ENCODE measurements around the gene SMIM11.
"Not testable (repeated sequence)": the region's sequence is repeated elsewhere in the genome, so short reads cannot be mapped to it uniquely, and the experiment has no call there.

Gene SMIM11, protein sequence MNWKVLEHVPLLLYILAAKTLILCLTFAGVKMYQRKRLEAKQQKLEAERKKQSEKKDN

DNA sequence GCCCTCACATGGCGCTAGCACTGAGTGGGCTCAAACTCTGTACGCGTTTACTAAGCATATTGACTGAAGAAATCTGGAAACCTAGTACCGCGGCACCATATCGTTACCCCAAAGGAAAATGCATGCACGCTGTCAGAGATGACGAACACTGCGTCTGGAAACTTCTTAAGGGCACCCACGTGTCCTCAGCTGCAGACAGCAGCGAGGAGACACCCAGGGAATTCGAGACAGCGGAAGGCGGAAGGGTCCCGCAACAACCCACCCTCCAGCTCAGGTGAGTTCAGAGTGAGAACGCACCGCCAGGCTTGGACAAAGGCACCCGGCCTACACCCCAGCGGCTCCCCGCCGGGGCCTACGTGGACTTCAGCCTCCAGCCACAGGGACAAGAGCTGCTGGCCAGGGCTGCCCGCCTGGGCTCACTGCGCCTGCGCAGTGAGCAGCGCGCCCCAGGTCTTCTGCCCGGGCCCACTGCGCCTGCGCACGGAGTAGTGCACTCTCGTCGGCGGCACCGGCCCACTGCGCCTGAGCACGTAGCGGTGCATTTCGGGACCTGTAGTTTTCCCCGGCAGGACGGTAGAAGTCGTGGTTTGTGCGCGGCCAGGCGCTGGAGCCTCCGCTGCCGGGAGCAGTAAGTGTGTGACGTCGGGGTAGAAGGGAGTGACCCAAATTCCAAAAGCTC is at the start of gene SMIM11:
TSS of gene SMIM11 (plus strand) at position 568 of the 679 bp plus-strand sequence. CDS start 3,998 bp downstream, outside the sequence.
- not testable (repeated sequence) for DNase-seq

- no peak for DNase-seq
These were observed 45.3 kb upstream of the SMIM11 start for GRCh38 chr21:34330055-34330454.

- DNase-seq, result no peak
These were observed 43.6 kb upstream of the SMIM11 start for GRCh38 chr21:34331726-34332125.

DNA sequence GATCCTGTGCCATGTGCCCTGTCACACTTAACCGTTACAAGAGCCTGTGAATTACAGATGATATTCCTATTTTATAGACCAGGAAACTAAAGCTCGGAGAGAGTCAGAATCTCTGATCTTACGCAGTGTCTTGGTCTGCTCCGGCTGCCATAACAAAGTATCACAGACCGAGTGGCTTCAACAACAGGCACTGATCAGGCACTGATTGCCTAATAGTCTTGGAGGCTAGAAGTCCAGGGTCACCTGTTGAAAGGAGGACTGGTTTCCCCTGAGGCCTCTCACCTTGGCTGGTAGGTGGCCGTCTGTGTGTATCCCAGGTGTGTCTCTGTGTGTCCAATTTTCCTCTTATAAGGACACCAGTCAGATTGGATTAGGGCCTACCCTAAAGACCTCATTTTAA is 43.0 kb upstream of the SMIM11 start:
- no peak for DNase-seq

DNA sequence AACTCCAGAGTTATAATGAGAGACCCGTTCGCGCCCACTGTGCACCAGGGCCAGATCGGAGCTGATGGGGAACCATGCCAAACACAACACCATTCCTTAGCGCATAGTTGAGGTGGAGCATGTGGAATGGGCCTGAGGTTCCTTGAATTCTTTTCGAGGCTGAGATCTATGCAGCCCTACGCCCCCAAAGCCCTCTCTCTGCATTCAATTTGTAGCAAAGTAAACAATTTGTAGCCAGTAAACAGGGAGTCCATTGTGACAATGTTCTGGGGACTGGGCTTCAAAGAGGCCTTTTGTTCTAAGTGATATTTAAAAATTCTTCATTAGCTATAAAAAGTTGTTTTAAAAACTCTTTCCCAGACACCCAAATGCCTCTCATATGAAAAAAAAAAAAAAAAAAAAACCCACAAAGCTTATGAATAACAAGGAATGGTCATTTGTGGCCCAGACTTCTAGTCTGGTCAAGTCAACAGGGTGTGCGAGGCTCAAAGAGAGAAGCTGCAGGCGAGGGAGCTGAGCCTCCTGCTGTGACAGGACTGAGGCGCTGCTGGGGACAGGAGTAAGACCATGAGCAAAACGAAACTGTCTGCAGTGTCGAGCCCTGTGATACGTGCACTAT is 42.1 kb upstream of the SMIM11 start:
- DNase-seq, result no peak

GRCh38 chr21:34335316-34335715 is 40.0 kb upstream of the SMIM11 start:
- no peak for DNase-seq

GRCh38 chr21:34336245-34336644 is 39.1 kb upstream of the SMIM11 start:
- DNase-seq, result no peak

DNA sequence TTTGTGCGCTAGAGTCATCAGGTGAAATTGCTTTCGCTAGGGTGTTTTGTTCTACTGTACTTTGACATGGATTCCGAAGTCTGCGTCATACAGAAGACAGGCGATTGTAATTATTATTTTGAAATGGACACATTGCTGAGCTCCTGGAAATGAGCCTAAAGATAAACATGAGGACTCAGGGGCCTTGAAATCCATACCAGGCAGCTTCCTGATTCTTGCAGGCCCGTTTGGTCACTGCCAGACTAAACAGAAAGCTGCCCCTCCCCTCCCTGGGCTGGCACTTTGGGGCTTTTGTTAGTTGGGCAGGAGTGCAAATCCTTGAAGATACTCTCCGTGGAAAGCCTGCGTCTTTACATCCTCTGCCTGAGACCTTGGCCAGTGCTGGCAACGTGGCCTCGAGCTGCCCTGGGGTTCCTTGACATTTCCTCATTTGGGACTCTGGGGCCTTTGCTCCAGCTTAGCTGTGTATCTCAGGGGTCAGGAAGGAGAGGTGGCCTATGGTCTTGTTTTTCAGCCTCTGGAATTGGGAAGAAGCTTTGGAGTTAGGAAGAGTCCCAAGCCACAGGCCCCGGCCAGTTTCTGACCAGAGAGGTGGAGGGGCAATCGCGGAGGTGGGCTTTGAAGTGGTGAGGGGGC is 38.4 kb upstream of the SMIM11 start:
- DNase-seq, result no peak

DNA sequence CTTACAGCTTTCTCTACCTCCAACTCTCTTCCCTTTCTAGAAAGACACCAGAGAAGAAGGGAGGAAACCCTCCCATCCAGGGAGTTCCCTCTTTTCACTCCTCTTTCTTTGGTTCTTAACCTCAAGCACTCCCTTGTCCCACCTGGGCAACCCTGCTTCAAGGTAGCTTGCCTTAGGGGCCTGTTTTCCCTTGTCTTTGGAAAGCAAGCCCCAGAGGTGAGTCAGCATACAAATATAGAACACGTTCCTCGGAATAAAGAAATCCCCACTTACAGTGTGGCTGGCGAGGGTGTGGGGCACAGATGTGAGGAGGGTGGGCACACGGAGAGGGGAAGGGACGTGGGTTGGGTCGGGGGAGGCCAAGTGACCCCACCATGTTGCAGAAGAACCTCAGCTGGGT is 37.6 kb upstream of the SMIM11 start:
- no peak for DNase-seq

DNA sequence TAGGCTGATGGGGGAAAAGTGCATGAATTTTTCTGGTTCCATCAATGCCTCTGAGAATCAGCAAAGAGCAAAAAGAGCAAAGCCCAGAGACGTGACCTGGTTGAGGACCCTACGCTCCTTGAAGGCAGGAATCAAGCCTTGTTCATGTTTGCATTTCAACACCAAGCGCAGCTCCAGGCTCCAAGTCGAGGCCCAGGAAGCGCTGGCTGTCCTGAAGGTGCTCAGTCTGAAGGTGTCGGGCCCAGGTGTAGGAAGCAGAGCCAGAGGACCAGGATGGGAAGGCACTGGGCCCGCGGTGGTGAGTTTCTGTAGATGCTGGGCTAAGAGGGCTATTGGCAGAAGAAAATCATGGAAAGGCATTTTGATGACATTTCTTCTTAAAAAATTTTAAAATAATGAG is 37.1 kb upstream of the SMIM11 start:
- DNase-seq, result no peak

DNA sequence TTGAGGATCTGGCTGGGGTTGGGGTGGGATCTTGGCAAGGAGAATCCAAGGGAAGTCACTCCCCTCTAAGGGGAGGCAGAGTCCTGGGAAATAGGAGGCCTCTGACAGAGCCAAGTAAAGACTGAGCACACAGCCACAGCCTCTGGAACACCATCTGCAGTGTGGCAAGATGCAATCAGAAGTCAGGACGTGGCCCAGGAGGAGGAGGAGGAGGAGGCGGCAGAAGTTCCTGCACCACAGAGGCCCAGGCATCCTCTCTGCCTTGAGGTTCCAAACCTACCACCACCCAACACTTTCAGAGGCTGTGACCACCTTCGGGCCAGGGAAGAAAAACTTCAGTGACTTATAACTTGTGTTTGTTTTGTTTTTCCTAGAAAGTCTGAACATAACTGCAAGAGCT is 35.2 kb upstream of the SMIM11 start:
- no peak for DNase-seq

DNA sequence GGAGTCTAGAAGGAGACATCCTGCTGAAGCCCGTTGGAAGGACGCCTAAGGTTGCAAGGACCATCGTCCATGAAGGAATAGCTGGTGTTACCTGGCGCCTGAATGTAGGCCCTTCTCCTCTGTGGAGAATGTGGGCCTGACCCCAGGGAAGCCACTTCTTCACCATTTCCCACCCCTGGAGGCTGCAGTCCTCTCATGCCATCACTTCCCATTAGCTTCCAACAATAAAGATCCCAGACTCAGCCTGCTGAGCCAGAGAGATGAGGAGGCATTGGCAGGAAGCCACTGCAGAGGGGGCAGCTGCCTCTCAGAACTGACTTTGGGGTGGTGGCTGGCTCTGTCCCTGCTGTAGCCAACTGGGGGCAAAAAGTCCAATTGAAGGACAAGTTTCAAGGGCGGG is 32.8 kb upstream of the SMIM11 start:
- DNase-seq, result no peak

GRCh38 chr21:34343347-34343746 is 32.0 kb upstream of the SMIM11 start:
- no peak for DNase-seq

- DNase-seq, result no peak
These were observed 31.4 kb upstream of the SMIM11 start for GRCh38 chr21:34343838-34344381.

- no peak for DNase-seq
These were observed 30.7 kb upstream of the SMIM11 start for GRCh38 chr21:34344584-34344983.

DNA sequence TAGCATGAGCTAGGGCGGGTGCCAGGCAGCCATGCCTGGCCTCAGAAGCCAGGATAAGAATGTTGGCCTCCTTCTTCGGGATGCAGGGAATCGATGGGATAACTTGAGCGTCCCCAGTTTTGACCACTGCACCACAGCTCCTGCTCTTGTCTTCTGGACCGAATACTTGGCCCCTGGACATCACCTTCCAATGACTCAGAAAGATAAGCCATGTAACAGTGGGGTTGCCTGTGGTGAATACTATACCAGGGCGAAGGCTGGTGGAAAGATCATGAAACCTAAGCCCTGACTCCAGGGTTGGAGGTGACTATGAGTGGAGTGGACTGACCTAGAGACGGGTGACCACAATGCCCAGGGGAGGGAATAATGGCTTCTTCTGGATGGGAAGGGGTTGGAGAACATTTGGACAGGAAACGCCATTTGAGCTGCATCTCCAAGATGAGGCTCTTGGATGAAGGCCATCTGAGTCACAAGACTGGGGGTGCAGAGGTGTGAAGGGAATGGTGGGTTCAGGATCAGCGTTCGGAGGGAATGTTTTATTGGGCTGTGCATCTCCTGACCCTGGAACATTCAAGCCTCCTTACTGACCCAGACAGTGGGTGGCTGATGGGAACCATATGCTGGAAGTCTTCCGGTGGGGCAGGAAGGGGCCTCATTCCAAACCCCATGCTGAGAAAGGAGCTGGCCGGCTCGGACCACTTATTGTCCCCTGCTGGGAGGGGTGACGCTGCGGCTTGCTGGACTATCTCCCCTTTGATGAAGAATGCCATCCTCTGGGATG is 30.0 kb upstream of the SMIM11 start:
- DNase-seq, result no peak

GRCh38 chr21:34345892-34346291 is 29.4 kb upstream of the SMIM11 start:
- DNase-seq, result no peak

GRCh38 chr21:34348890-34349519 is 26.3 kb upstream of the SMIM11 start:
- no peak for DNase-seq

GRCh38 chr21:34351786-34352241 is 23.5 kb upstream of the SMIM11 start:
- DNase-seq, result peak; percentile 90

DNA sequence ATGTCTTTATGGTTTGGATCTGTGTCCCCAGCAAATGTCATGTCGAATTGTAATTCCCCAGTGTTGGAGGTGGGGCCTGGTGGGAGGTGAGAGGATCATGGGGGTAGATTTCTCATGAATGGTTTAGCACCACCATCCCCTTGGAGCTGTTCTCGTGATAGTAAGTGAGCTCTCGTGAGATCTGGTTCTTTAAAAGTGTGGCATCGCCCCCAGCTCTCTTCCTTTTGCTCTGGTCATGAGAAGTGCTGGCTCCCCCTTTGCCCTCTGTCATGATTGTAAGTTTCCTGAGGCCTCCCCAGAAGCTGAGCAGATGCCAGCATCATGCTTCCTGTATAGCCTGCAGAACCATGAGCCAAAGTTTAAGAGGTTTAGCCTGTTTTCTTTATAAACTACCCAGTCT is 22.8 kb upstream of the SMIM11 start:
- no peak for DNase-seq

DNA sequence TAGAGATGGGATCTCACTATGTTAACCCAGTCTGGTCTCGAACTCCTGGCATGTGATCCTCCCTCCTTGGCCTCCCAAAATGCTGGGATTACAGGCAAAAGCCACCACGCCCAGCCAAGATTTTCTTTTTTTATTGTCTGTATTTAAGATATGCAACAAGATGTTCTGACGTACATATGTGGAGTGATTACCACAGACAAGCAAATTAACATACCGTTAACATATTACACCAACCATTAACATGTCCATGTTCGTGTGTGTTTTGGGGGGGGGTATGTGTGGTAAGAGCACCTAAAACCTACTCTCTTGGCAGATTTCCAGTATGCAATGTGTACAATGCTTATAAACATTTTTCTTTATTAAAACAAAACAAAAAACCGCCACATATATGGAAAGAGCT is 22.1 kb upstream of the SMIM11 start:
- DNase-seq, result no peak

DNA sequence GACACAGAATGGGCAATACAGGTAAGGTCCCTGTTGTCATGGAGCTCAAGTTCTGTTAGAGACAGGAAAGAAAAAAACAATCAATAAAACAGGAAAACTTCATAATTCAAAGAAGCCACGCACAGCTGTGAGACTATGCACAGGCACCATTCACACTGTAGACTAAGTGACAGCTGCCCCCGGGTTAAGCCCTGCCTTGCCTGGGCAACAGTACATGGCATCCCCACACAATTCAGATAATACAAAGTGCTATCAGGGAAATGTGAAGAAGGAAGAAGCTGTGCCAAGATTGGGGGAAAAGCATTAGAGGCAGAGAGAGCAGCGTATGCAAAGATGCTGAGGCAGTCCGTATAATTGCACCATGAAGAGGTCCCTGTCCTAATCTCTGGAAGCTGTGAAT is 20.5 kb upstream of the SMIM11 start:
- no peak for DNase-seq

GRCh38 chr21:34355570-34355969 is 19.7 kb upstream of the SMIM11 start:
- no peak for DNase-seq
